ENCODE data around the gene SHISAL1.
A peak's percentile ranks its signal among the peaks of the same experiment; 100 is the strongest.

The SHISAL1 gene

GRCh38 chr22:44338177-44338810 is 25.5 kb upstream of the SHISAL1 start:
- CTCF ChIA-PET = no interaction called here
- no peak for TF ChIP-seq CTCF (conservative IDR thresholded peaks at IDR 0.05; ENCODE audit: low read depth)
- POLR2A ChIA-PET (ENCODE audit: low non-redundant PET) = no interaction called here
- no peak for DNase-seq (ENCODE audit: low spot score)
- peak overlapping the region; percentile 41 for H3K27ac ChIP-seq

GRCh38 chr22:44337678-44338004 is 24.9 kb upstream of the SHISAL1 start:
- ChIA-PET POLR2A (ENCODE audit: low non-redundant PET) (no interaction called here), CTCF (no interaction called here)
- peak; percentile 46 for DNase-seq (ENCODE audit: low spot score)
- no peak for TF ChIP-seq CTCF (conservative IDR thresholded peaks at IDR 0.05; ENCODE audit: low read depth)
- H3K27ac ChIP-seq = peak overlapping the region; percentile 41

- ChIA-PET POLR2A (ENCODE audit: low non-redundant PET) (no interaction called here), CTCF (no interaction called here)
- no peak for TF ChIP-seq CTCF (conservative IDR thresholded peaks at IDR 0.05; ENCODE audit: low read depth)
- H3K27ac ChIP-seq = peak overlapping the region; percentile 41
- no peak for DNase-seq (ENCODE audit: low spot score)
Observed at GRCh38 chr22:44336962-44337677, 24.4 kb upstream of the SHISAL1 start.

GRCh38 chr22:44335903-44336803 is 23.4 kb upstream of the SHISAL1 start:
- ChIA-PET POLR2A (ENCODE audit: low non-redundant PET) (interaction anchor here (0.6 kb wide), 1 partner anchor 289 kb away, joined by 3 read pairs; no protein-coding TSS in a partner anchor), CTCF (no interaction called here)
- no peak; the same call in 1 of the 2 replicates for TF ChIP-seq CTCF (conservative IDR thresholded peaks at IDR 0.05; ENCODE audit: low read depth)
- no peak for DNase-seq (ENCODE audit: low spot score)
- H3K27ac ChIP-seq = no peak overlapping the region

- no peak for DNase-seq (ENCODE audit: low spot score)
- no peak overlapping the region for H3K27ac ChIP-seq
- ChIA-PET POLR2A (ENCODE audit: low non-redundant PET) (no interaction called here), CTCF (no interaction called here)
- TF ChIP-seq CTCF (conservative IDR thresholded peaks at IDR 0.05; ENCODE audit: low read depth) = no peak
Observed at GRCh38 chr22:44335066-44335839, 22.5 kb upstream of the SHISAL1 start.

All from RWPE1 (cell line).